ENCODE results near the gene CHD9. TPM values are rescaled to one million over a fixed set of nuclear protein-coding genes. Genes with fewer than 3 reads are reported as not detected.

CHD9 gene
- polyA plus RNA-seq, 3 donors = 15.8 to 26.1 (median 22.5) TPM

GRCh38 chr16:53031323-53031942 lies 23.4 kb upstream of the CHD9 start:
- Histone ChIP-seq H3K36me3 (replicated peaks in 1 of 2; ENCODE audit: control insufficient read depth in 1 of 2, insufficient read depth in 2 of 2, low read length in 2 of 2) (no peaks in the 10 kb centered on the region), H3K79me2 (ENCODE audit: insufficient read depth, low read length) (no peaks in the 10 kb centered on the region), H3K4me1 (ENCODE audit: control insufficient read depth in 1 of 2, insufficient read depth in 2 of 2, low read length in 2 of 2) (no peaks in the 10 kb centered on the region), H3K9me3 (replicated peaks in 1 of 2; ENCODE audit: control insufficient read depth in 1 of 2, insufficient read depth in 1 of 2, low read length in 2 of 2) (no peaks in the 10 kb centered on the region), H3K27ac (ENCODE audit: low read depth in 1 of 2, low read length in 2 of 2) (no peak overlapping the region), H2AFZ (ENCODE audit: insufficient read depth, low read depth, low read length, poor library complexity, severe bottlenecking) (no peak overlapping the region), H3K4me2 (replicated peaks; ENCODE audit: extremely low read depth, low read length, poor library complexity, severe bottlenecking) (no peak overlapping the region), H3K4me3 (replicated peaks in 1 of 3; ENCODE audit: low read depth in 2 of 3, low read length in 3 of 3) (no peak overlapping the region), H3K27me3 (ENCODE audit: control insufficient read depth in 2 of 2, insufficient read depth in 2 of 2, low read length in 2 of 2) (no peaks in the 10 kb centered on the region), H4K20me1 (ENCODE audit: insufficient read depth, low read length) (no peaks in the 10 kb centered on the region), H3K9ac (ENCODE audit: insufficient read depth, low read length, poor library complexity, severe bottlenecking) (no peak overlapping the region)
- no peak for DNase-seq
- WGBS (ENCODE audit: insufficient coverage) = 70% methylated on average over 2 of the region's 2 CpGs
- TF ChIP-seq CTCF (IDR thresholded peaks at IDR 0.05) = no peak
- Mint-ChIP-seq H3K4me1 (peaks cover 6% of the 10 kb centered on the region), H3K9me3 (peaks cover 0 to 12% (median 5%) of the 10 kb centered on the region in 7 donors), H3K27me3 (ENCODE audit: low read depth in 3 of 3) (peaks cover 3 to 6% (median 5%) of the 10 kb centered on the region in 3 donors), H3K27ac (peak overlapping the region in 1 of 7 donors; percentile 15), H3K4me3 (no peak overlapping the region), H3K36me3 (no peaks in the 10 kb centered on the region)
- intact Hi-C loops (cut with micrococcal nuclease) = no loop called here

DNA sequence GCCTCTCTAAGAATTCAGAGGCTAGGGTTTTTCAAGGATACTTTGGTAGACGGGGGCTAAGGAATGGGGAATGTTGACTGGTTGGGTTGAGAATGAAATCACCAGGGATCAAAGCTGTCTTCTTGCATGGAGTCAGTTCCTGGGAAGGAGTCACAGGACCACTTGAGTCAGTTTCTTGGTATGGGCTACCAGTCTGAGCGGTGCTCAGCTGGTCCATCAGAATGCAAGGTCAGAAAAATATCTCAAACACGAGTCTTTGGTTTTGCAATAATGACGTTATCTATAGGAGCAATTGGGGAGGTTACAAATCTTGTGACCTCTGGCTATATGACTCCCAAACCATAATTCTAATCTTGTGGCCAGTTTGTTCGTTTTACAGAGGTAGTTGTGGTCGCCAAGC lies 20.5 kb upstream of the CHD9 start:
- Histone ChIP-seq H3K36me3 (replicated peaks in 1 of 2; ENCODE audit: control insufficient read depth in 1 of 2, insufficient read depth in 2 of 2, low read length in 2 of 2) (no peaks in the 10 kb centered on the region), H3K79me2 (ENCODE audit: insufficient read depth, low read length) (no peaks in the 10 kb centered on the region), H3K27ac (ENCODE audit: low read depth in 1 of 2, low read length in 2 of 2) (no peak overlapping the region), H3K9ac (ENCODE audit: insufficient read depth, low read length, poor library complexity, severe bottlenecking) (no peak overlapping the region), H3K4me3 (replicated peaks in 1 of 3; ENCODE audit: low read depth in 2 of 3, low read length in 3 of 3) (no peak overlapping the region), H3K4me2 (replicated peaks; ENCODE audit: extremely low read depth, low read length, poor library complexity, severe bottlenecking) (no peak overlapping the region), H3K27me3 (ENCODE audit: control insufficient read depth in 2 of 2, insufficient read depth in 2 of 2, low read length in 2 of 2) (no peaks in the 10 kb centered on the region), H3K9me3 (replicated peaks in 1 of 2; ENCODE audit: control insufficient read depth in 1 of 2, insufficient read depth in 1 of 2, low read length in 2 of 2) (no peaks in the 10 kb centered on the region), H3K4me1 (ENCODE audit: control insufficient read depth in 1 of 2, insufficient read depth in 2 of 2, low read length in 2 of 2) (no peaks in the 10 kb centered on the region), H2AFZ (ENCODE audit: insufficient read depth, low read depth, low read length, poor library complexity, severe bottlenecking) (no peak overlapping the region), H4K20me1 (ENCODE audit: insufficient read depth, low read length) (no peaks in the 10 kb centered on the region)
- WGBS (ENCODE audit: insufficient coverage) = 80% methylated on average over 1 of the region's 6 CpGs
- Mint-ChIP-seq H3K36me3 (no peaks in the 10 kb centered on the region), H3K9me3 (peaks cover 0 to 12% (median 5%) of the 10 kb centered on the region in 7 donors), H3K27ac (no peak overlapping the region), H3K4me1 (peaks cover 6% of the 10 kb centered on the region), H3K27me3 (ENCODE audit: low read depth in 3 of 3) (peaks cover 4 to 6% (median 6%) of the 10 kb centered on the region in 3 donors), H3K4me3 (no peak overlapping the region)
- DNase-seq = no peak
- no peak for TF ChIP-seq CTCF (IDR thresholded peaks at IDR 0.05)
- intact Hi-C loops (cut with micrococcal nuclease) = no loop called here
